Stimulated activated naive CD4-positive, alpha-beta T cell treated with Interleukin-2 at 50 U/mL for 16 hours (primary cell): ENCODE measurements around the gene PPP2R2B.

Experiments
- DNase-seq: peaks from one replicate; lab custom pipeline; 2025; lab: John Stamatoyannopoulos, UW

The PPP2R2B gene

GRCh38 chr5:146888351-146888978 lies 9.9 kb upstream of the PPP2R2B start:
- no peak for DNase-seq

- DNase-seq = no peak
Measured at GRCh38 chr5:146884066-146884626, 5.6 kb upstream of the PPP2R2B start.

- no peak for DNase-seq
Measured at GRCh38 chr5:146883511-146883910, 5.0 kb upstream of the PPP2R2B start.

- DNase-seq = no peak
Measured at GRCh38 chr5:146880966-146881365, 2.4 kb upstream of the PPP2R2B start.

- DNase-seq = no peak
Measured at GRCh38 chr5:146877783-146878475, 628 bp downstream of the PPP2R2B start.

- no peak for DNase-seq
Measured at GRCh38 chr5:146877178-146877681, 1.3 kb downstream of the PPP2R2B start.

GRCh38 chr5:146873186-146873917 lies 5.2 kb downstream of the PPP2R2B start:
- DNase-seq = no peak

- no peak for DNase-seq
Measured at GRCh38 chr5:146872188-146872587, 6.4 kb downstream of the PPP2R2B start.

- no peak for DNase-seq
Measured at GRCh38 chr5:146867996-146868708, 10.4 kb downstream of the PPP2R2B start.

GRCh38 chr5:146866263-146866662 lies 12.3 kb downstream of the PPP2R2B start:
- no peak for DNase-seq

GRCh38 chr5:146862641-146863040 lies 15.9 kb downstream of the PPP2R2B start:
- no peak for DNase-seq

GRCh38 chr5:146860213-146860893 lies 18.2 kb downstream of the PPP2R2B start:
- DNase-seq = no peak

GRCh38 chr5:146852089-146852488 lies 26.5 kb downstream of the PPP2R2B start:
- no peak for DNase-seq

- DNase-seq = no peak
Measured at GRCh38 chr5:146851133-146851532, 27.4 kb downstream of the PPP2R2B start.

- DNase-seq = no peak
Measured at GRCh38 chr5:146849694-146850303, 28.8 kb downstream of the PPP2R2B start.

- DNase-seq = no peak
Measured at GRCh38 chr5:146848133-146848532, 30.4 kb downstream of the PPP2R2B start.

- no peak for DNase-seq
Measured at GRCh38 chr5:146840016-146840415, 38.5 kb downstream of the PPP2R2B start.

GRCh38 chr5:146836226-146836842 lies 42.2 kb downstream of the PPP2R2B start:
- no peak for DNase-seq

GRCh38 chr5:146832985-146833732 lies 45.4 kb downstream of the PPP2R2B start:
- DNase-seq = no peak

- DNase-seq = no peak
Measured at GRCh38 chr5:146828385-146828784, 50.2 kb downstream of the PPP2R2B start.
